HG03159 (cell line): ENCODE measurements around the gene SLC51B.
"Not testable (repeated sequence)": the region's sequence is repeated elsewhere in the genome, so short reads cannot be mapped to it uniquely, and the experiment has no call there.

Source experiments
- ATAC-seq: cut with Tn5 transposase; IDR thresholded peaks from one replicate; pipeline ENCODE4 v1.9.1; 2021; ENCODE audit warnings: mild to moderate bottlenecking, moderate library complexity; ENCODE audit not compliant: unreplicated experiment

SLC51B gene

GRCh38 chr15:65082303-65082953 lies 37.2 kb downstream of the SLC51B start:
- no peak for ATAC-seq

- ATAC-seq = no peak
Observed at GRCh38 chr15:65083262-65083701, 38.1 kb downstream of the SLC51B start.

- no peak for ATAC-seq
Observed at GRCh38 chr15:65084500-65085206, 39.5 kb downstream of the SLC51B start.

- no peak for ATAC-seq
Observed at GRCh38 chr15:65085207-65085753, 40.1 kb downstream of the SLC51B start.

GRCh38 chr15:65085990-65086679 lies 40.9 kb downstream of the SLC51B start:
- ATAC-seq = no peak

- ATAC-seq = no peak
Observed at GRCh38 chr15:65086680-65087111, 41.5 kb downstream of the SLC51B start.

GRCh38 chr15:65087411-65087810 lies 42.2 kb downstream of the SLC51B start:
- ATAC-seq = no peak

GRCh38 chr15:65087873-65088642 lies 42.9 kb downstream of the SLC51B start:
- no peak for ATAC-seq

- no peak for ATAC-seq
Observed at GRCh38 chr15:65088643-65089021, 43.4 kb downstream of the SLC51B start.

- ATAC-seq = no peak
Observed at GRCh38 chr15:65089206-65089824, 44.1 kb downstream of the SLC51B start.

GRCh38 chr15:65091946-65092770 lies 47.0 kb downstream of the SLC51B start:
- ATAC-seq = no peak

GRCh38 chr15:65092911-65093792 lies 48.0 kb downstream of the SLC51B start:
- no peak for ATAC-seq

- ATAC-seq = not testable (repeated sequence)
Observed at GRCh38 chr15:65093793-65094170, 48.6 kb downstream of the SLC51B start.

GRCh38 chr15:65094294-65094995 lies 49.3 kb downstream of the SLC51B start:
- ATAC-seq = no peak

- no peak for ATAC-seq
Observed at GRCh38 chr15:65095011-65095746, 50.0 kb downstream of the SLC51B start.

GRCh38 chr15:65095747-65096104 lies 50.5 kb downstream of the SLC51B start:
- ATAC-seq = no peak
